HUDEP-2 (cell line): Measurements from ENCODE around the gene PDGFB.

Source experiments
- DNase-seq, 76 experiments: peaks; one replicate each; lab custom pipeline; 2025; ENCODE audit not compliant: unreplicated experiment in 76 of 76; lab: John Stamatoyannopoulos, UW

PDGFB gene

DNA sequence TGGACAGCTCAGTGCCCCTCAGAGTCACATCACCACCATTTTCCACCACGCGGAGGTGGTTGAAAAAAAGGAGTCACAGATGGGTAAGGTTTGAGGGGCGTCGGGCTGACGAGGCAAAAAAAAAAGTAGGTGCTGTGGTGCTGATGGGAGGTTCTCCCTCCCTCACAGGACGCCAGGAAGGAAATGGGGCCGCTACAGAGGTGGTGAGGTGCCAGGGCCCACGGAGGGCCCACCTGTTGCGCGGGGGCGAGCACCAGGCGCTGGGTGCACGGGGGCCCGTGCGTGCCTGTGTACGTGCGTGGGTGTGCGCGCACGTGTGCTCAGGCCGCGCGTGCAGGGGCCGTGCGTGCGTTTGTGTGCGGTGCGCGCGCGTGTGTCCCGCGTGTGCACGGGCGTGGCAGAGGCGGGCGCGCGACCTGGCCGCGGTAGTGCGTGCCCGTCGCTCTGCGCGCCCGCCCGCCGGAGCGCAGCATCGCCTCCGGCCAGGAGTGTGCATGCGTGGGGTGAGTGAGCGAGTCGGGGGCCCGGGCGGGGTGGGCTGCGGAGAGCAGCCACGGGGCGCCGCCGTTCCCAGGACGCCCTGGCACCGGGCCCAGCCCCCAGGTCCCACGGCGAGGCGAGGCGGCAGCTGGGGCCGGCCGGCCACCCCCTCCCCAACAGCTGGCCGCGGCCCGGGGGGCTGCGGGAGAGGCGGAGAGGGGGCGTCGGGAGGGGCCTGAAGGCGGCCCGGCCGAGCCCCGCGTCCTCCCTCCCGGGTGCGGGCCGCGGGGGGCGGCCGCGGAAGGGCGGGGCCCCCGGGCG lies 2.8 kb downstream of the PDGFB start:
- DNase-seq = no peak

DNA sequence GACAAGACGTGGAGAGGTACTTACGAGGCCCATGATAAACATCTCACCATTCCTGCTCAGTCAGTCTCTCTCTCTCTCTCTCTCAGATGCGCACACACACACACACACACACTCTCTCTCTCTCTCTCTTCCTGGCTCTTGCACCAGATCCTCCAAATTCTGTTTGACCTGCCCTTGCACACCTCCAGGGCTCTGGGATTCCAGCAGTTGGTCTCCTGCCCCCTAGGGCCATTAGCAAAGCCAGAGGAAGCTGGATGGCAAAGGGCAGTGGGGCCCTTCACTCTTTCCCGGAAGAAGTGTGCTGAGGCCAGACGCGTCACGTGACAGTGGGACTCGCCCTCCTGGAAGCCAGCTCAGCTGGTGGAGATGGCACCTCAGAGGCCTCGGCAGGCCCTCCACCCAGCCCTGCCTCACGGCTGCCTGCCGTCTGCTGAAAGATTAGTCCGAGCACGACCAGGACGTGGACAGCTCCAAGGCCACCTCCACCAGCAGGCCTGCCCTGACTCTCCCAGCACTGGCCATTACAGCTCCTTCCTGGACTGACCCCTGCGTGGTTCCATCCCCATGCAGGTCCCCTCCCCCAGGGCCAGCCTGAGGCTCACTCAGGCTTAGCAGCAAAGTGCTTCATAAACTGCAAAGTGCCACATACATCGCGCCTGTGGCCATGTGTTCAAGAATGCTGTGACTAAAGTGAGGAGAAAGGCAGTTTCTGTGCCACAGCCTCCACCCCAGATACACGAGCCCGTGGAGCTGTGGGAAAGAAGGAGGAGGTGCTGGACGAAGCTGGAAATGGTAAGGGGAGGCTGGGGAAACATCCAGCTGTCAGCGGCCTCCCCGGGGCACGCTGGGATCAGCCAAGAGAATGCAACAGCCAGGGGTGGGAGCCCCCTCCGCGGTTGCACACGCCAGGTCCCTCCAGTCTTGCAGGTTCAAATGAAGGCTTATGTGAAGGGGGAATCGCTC lies 3.7 kb downstream of the PDGFB start:
- DNase-seq = peak in 34 of 76 experiments; percentile 4 to 52 (median 28)

DNA sequence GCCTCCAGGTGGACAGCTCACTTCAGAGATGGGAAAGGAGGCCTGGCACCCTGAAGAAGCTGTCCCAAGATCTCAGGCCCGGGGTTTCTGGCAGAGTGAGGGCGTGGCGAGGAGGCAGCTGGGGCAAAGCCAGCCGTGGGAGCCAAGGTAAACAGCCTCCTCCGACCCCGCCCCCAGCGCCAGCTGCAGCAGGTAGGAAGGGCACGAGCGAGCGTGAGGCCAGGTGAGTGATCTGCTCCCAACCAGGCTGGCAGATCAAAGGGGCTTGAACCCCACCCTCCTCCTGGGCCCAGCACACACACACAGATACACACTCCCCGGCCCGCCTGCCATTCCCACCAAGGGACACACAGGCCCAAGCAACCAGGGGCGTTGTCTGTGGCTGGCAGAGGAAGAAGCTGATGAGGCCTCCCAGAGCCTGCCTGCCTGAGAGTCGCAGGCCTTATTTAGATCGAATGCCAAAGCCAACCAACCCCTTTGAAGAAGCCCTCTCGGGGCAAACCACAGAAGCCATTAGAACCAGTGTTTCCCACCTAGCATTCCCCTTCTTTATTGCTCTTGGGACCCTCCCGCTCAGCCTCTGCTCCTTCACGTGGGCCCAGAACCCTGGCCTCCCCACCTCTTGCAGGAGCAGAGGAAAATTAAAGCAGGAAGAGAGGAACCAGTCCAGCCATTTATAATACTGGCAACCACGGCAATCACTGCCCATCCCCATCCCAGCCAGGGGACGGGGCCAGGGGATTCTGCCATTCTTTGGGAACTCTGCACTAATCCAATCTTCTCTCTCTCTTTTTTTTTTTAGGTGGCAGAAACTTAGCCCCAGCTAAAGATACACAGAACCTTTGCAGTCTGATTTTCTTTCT lies 5.0 kb downstream of the PDGFB start:
- no peak for DNase-seq

DNA sequence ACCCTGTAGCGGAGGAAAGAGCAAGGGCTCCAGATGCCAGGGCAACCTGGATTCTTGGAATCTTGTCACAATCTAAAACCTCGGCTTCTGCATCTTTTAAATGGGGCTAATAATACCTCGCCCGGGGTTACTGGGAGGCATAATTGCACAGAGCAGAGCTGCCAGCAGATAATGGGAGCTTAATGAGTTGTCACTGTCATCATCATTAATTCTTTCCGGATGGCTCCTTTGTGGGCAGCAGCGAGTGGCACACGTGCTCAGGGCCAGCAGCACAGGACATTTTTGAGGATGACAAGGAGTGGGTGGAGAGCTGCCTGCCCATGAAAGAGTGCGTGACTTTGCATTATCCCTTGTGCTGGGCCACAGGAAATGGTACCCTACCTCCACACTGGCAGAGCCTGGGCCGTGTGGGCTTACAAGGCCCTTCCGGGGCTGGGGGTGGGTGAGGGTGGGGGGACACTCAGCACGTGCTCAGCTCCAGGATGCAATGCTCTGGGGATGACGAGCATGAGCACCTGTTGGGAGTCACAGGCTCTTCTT lies 5.7 kb downstream of the PDGFB start:
- DNase-seq = no peak

DNA sequence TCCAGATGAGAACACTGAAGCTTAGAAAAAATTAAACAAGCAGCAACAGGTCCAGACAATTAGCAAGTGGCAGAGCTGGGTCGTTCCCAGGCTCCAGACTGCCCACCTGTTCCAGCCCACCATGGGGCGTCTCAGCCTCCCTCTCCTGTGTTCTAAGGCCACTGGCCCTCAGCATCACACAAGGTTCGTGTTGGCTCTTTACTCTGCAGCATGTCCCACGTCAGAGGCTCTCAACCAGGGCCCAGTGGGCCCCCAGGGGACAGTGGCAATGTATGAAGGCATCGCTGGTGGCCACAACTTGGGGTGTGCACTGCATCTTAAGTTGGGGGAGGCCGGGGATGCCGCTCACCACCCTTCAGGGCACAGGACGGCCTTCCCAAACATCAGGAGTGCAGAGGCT lies 6.2 kb downstream of the PDGFB start:
- DNase-seq = no peak

DNA sequence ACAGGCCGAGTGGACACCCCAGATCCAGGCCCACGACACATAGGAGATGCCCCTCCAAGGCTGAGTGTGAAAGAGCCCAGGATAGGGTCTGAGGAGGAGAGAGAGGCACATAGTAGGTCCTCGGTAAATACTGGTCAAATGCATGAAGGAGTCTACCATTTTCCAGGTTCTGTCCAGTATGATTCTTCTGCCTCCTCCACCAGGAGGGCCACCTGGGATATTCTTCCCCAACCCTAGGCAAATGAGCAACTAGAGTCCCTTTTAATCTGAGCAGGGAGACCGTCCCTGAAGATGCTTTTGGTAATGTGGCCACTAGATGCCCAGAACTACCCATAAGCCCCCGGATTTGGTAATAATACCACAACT lies 6.7 kb downstream of the PDGFB start:
- DNase-seq = no peak

DNA sequence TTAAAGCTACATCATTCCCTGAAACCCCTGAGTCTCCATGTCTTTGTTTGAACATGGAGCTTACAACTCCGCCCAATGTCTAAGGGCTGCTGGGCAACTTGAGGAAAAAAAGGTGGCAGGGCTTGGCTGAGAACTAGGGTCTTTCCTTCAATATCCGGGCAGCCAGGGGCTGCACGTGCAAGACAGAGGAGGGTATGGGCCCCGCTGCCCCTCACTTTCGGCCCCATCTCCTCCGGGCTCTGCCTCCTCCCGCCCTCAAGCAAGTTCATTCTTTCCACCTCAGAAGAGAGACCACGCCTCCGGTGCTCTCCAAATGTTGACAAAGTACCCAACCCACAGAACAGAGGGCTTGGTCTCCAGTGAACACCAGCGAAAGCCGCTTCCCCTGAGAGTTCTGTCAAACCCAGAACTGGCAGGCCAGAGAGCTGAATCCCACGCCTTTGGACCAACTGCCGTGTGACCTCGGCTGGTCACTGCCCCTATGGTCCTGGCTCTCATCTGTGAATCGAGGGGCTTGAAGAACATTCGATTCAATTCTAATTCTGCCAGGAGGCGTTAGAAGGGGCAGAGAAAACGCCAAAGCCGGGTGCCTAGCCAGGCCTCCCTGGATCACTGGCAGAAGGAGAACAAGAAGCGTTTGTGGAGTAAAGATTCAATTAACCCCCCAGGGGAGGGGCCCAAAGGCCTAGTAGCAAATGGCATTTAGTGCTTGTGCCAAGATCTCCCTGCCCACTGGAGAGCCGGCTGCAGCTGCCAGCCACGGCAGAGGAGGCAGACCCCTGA lies 7.3 kb downstream of the PDGFB start:
- no peak for DNase-seq

DNA sequence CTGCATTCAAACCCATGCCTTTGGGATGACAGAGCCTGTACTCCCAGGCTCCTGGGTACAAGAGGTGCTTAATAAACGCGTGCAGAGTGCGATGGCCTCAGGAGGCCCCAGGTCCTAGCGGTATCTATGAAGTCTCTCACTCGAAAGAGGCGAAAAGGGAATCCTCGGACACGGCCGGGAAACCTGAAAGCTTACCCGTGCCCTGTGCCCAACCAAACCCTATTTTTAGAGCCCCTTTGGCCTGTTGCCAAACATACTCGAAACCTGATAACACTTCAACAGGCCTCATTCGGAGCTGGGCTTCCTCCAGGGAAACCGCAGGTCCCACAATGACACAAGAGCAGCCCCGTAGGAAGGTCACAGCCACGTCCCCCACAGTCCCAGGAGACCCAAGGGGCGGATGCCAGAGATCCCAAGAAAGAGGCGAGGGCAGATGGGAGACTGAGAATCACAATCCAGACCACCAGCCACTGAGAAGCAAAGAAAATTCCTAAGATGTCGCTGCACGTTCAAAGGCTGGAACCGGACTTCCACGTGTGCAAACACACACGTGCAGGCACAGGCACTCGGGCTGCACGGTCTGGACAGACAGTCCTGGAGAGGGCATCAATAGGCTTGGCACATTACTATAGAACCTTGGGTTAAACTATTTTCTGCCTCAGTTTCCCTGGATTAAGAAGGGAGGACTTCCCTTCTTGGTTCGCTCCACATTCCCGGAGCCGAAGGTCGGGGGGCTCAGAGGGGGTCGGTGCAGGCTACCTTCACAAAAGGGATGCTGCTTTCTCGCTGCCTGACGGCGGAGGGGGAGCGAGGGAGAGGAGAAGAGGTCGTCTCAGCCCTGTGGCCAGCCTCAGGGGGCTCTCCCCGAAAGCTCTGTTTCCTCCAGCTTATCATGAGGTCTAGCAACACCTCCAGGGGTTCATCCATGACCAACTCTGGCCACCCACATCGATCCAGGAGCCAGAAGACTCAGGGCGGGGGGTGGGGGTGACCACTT lies 8.2 kb downstream of the PDGFB start:
- DNase-seq = peak in 56 of 76 experiments; percentile 5 to 70 (median 30)

DNA sequence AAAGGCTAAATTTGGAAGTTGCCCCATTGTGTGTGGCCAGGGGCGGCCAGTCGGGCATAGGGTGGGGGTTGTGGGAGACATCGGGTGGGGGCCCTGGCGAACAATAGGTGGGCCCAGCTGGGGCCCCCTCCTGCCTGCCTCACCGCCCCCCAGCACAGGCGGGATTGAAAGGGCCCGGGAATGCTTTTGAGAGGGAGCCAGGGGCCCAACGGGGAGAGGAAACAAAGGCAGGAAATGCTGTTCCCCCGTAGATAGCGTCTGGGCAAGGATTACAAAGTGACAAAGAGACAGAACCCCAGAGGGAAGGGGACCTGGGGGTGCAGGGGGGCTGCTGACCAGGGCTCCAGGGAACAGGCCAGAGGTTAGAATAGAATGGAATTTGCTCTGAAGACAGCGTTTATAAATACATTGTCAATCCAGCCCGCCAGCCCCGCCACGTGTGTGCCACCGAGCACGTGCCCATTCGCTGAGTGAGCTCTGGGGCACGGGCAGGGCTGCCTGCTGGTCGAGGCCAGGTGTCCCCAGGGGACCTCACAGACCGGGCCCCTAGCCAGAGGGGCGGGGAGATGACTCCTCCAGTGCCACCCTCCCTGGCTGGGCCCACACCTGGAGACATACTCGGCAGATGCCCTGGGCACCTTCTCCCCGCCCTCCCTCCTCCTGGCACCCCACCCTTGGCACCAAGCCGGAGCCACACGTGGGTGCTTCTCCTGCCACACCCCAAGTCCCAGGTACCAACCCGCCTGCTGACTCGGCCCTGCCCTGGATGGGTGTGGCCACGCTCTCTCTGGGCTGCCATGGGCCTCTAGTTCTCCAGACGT lies 9.7 kb downstream of the PDGFB start:
- peak in 5 of 76 experiments; percentile 8 to 25 (median 16) for DNase-seq

DNA sequence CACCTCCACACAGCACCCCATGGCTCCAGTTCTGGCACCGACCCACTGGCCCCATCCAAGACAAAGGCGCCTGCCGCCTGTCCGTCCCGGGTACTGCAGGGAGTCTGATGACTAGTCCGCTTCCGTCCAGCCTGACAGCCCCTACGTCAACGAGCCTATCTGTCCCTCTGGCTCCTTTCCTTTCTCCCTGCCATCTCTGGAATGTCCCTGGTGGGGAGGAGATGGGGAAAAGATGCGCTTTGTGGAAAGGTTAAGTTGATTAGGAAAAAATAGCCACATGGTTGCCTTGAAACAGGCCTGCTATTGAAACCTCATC lies 10.4 kb downstream of the PDGFB start:
- DNase-seq = no peak

DNA sequence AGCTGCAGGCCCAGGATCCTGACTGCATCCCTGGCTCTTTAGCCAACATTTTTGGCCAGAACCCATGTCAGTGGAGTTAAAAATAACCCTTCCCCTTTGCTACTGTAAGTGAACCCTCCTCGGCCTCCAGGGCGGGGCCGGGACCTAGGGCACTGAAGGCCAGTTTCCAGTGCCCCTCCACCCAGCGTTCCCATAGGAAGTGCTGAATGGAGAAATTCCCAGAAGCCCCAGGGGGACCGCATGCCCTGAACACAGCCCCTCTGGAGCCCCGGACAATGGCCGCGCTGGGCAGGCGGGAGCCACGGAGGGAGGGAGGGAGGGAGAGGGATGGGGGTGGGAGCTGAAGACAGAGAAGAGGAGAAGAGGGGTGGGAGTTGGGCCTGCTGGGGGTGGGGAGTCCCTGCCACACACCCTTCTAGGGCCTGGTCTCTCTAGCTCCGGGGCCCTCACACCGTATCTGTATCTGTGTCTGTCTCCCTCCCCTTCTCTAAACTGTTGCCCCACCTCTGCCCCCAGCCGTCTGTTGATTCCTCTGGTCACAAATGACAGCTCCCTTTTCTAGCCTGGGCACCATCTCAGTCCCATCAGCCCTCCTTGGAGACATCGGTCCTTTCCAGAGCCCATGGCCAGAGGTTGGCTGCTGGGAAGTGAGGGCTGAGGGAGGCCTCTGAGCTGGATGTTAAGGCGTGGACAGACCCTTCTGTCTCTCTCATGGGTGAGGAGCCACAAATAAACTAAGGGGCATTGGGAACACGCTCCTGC lies 10.9 kb downstream of the PDGFB start:
- DNase-seq = no peak

DNA sequence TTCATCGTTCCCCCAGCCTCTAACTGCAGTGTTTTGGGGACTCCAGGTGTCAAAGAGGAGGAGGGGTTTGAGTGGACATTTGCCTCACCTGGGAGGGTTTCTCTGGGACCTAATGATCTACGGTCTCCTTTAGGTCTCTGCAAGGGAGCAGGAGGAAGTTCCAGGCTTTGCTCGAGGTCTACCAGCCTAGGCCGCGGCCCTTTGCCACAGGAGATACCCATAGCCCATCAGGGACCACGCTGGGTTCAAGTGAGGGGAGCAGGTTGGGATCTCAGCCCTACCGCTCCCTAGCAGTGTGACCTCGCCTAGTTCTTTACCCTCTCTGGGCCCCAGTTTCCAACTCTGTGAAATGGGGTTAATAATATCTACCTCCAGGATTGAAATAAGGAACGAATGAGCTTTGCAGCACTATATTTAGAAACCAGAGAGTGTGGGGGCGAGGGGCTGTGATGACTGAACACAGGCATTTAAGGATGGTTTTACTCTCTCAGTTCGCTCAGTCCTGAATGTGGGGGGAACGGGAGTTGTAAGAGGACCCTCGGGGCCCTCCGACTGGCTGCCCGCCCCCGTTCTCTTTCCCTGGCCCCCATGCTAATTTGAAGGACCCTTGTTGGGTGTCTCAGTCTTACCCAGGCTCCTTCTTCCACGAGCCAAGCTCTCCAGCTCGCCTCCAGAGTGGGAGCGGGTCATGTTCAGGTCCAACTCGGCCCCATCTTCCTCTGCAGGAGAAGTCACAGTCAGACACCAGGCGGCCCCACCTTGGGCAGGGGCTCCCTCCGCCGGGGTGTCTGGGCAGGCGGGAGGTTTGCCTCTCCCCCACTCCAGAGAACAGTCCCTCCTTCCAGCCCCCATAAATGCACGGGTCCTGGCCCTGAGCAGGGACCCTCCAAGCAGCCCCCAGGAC lies 11.7 kb downstream of the PDGFB start:
- no peak for DNase-seq

DNA sequence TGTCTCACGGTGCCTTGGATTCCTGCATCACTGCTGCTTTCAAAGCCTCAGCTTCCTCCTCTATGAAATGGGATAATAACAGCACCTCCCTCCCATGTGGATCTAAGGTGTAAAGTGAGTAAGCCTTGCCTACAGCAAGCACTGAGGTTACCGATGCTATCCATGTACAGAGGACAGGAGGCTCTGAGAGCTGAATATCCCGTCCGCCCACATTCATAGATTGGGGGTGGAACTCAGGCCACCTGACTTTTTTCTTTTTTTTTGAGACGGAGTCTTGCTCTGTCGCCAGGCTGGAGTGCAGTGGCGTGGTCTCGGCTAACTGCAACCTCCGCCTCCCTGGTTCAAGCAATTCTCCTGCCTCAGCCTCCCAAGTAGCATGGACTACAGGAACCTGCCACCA lies 12.5 kb downstream of the PDGFB start:
- DNase-seq = no peak

DNA sequence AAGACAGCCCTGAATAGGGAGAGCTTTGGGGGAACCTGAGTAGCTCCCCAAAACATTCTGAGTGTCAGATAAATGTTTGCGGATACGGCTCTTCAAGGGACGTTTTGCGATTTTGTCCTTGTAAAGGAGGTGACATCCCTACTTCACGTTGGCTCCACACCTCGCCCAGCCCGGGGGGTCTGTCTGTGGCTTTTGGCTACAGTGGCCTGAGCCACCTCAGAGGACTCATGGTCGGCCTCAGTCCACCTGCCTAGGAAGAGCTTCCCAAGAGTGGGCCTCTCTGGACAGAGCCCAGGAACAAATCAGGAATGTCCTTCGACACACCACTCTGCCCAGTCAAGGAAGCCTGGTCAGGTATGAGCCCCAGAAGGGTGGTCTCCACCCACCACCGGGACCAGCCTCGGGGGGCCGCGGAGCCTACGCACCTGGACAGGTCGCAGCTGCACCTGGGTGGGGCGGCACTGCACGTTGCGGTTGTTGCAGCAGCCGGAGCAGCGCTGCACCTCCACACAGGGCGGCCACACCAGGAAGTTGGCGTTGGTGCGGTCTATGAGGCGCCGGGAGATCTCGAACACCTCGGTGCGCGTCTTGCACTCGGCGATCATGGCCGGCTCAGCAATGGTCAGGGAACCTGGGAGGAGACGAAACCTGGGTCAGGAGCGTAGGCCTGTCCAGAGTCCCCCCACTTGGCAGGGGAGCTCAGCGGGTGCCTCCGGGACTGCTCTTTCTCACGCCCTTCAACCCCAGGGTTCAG lies 13.4 kb downstream of the PDGFB start:
- DNase-seq = no peak
